GM18520 (cell line): ENCODE data around the gene C5.

Experiments
- ATAC-seq: cut with Tn5 transposase; IDR thresholded peaks from one replicate; pipeline ENCODE4 v1.9.1; 2021; ENCODE audit not compliant: unreplicated experiment

The C5 gene

DNA sequence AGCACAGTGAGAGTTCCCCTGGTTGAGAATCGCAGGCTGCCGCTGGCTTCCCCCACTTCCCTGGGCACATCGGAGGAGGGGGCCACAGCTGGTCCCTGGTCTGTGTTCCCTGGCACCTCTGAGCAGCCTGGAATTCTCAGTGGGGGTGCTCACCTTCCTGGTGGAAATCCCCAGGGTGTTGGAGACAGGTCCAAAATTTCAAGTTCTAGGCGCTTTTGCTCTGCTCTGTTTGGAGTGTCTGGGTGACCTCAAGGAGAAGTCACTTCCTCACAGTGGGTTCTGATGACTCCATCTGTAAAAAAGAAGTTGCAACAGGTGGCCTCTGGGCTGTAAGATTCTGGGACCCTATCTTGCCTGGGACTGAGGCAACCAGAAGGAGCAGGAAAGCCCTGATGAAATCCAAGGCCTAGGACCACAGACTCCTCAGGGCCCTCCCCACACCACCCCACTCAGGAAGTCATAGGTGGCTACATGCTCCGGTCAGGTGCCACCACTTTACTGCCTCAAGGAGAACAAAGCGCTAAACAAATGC, 123.6 kb downstream of the C5 start, which contains the start of gene TRAF1:
TRAF1 (minus strand) TSS at position 400 of the 532 bp plus-strand sequence. CDS start 721 bp downstream, outside the sequence.
- peak; percentile 4 for ATAC-seq

DNA sequence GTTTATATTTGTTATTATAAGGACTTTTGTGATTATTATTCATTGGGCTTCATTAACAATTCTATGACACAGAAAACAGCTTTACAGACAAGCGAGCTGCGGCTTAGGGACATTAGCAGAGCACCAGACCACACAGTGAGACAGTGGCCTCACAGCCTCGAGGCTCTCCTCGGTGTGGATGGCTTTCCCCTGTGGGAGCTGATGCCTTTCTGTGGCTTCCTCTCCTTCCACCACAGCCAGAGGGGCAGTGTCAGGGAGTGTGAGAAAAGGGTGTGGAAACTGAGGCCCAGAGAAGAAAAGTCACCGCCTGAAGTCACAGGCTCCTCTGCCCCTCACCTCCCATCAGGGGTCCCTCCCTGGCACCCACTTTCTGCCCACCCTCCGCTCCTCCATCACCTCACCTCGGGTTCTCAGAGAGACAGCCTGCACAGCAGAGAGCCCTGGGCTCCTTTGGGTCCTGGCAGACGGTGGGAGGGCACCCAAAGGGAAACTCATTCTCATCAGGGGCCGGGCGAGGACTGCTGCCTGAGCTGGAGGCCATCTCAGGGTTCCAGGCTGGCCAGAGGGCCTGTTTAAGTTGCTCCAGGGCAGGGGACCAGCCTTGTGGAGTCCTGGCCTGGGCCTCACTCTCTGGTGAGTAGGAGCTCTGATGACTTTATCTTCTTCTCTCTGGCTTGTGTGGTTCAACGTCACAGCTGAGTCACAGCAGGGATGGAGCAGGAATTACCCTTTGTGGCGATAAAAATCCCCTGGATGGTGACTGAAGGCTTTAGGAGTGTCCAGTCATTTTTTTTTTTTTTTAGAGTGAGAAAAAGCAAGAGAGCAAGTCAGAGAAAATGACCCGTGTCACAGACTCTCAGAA, 124.3 kb downstream of the C5 start:
- ATAC-seq = peak; percentile 34

- peak; percentile 15 for ATAC-seq
Observed at GRCh38 chr9:120924698-120925534, 125.2 kb downstream of the C5 start.

GRCh38 chr9:120923620-120924328, 126.3 kb downstream of the C5 start:
- no peak for ATAC-seq

DNA sequence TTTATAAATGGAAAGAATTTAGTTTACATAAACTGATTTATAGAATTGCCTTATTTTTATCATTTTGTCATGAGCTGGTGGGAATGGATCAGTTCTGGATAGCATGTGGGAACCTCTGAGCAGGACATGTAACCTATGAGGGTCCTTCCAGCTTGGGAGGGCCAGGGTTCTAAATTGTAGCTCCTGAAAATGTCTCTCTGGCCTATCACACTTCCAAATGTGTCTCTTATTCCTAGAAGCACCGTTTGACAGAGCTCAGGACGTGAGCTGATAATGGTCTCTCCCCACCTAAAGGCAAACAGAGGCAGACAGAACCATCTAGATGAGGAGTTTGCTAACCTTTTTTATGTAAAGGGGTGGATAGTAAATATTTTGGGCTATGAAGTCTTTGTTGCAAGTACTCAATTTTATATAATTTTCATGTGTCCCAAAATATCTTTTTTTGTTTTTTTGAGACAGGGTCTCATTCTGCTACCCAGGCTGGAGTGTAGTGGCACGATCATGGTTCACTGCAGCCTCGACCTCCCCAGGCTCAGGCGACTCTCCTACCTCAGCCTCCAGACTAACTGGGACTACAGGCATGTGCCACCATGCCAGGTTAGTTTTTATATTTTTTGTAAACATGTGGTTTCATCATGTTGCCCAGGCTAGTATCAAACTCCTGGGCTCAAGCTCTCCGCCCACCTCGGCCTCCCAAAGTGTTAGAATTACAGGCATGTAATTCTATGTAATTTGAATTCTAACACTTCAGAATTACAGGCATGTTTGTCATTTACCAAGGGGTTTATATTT, 127.5 kb downstream of the C5 start:
- no peak for ATAC-seq

DNA sequence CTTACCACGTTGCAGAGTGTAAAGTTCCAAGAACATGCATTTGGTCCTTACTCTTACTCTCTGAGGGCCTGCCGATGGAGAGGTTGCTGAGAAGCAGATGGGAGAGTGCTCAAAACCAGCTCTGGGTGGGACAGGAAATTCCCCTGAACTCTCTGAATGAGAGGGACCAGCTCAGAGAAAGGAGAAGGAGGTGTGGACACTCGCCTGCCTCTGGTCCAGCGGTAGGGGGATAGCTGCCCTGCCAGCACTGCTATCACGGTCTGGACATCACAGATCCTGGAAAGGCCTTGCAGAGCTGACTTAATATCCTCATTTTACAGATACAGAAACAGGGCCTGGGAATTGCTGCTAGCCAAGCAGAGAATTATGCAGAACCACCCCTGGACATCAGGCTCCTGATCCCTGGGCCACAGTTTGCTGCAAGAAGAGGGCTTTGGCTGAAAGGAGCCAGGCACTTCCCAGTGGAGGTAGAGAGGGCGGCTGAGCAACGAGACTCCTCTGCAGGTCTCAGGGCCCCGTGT, 128.4 kb downstream of the C5 start:
- no peak for ATAC-seq

GRCh38 chr9:120920806-120921178, 129.3 kb downstream of the C5 start:
- ATAC-seq = peak; percentile 25

DNA sequence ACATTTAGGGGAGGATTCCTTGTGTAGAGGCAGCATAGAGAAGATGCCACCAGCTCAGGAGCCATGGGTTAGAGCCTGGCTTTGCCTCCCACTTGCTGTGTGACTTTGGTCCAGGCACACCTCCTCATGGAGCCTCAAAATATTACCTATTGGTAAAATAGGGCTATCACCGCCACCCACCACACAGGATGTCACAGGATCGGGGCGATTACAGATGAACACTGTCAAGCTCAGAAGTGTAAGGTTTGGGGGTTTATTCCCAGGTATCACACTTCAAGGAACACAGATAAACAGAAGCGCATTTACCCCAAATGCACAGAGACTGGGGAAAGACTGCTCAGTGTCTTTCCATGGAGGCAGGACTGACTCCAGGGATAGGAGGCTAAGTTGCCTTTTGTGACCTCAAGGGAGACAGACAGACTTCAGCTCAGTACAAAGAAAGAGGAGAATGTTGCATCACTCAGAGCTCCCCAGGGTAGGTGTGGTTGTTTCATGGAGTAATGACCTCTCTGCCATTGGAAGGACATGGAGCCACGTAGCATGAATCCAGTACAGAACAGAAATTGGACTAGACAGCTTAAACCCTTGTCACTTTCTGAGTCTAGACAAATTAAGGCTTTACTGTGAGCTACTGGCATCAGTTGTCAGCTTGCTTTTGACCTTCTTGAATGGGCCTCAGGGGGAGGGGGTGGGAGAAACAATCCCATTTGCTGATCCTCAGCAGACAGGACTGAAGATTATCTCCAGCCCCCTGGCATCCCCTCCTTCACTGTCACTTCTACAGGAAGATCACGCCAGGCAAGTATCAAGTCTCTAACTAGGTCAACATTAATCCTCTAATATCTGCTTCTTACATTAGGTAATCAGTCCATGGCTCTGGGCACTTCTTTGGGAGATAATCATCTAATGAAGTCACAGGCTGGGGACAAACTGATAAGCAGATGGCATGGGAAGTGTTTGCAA, 130.0 kb downstream of the C5 start:
- no peak for ATAC-seq

GRCh38 chr9:120918931-120919842, 130.9 kb downstream of the C5 start:
- no peak for ATAC-seq

DNA sequence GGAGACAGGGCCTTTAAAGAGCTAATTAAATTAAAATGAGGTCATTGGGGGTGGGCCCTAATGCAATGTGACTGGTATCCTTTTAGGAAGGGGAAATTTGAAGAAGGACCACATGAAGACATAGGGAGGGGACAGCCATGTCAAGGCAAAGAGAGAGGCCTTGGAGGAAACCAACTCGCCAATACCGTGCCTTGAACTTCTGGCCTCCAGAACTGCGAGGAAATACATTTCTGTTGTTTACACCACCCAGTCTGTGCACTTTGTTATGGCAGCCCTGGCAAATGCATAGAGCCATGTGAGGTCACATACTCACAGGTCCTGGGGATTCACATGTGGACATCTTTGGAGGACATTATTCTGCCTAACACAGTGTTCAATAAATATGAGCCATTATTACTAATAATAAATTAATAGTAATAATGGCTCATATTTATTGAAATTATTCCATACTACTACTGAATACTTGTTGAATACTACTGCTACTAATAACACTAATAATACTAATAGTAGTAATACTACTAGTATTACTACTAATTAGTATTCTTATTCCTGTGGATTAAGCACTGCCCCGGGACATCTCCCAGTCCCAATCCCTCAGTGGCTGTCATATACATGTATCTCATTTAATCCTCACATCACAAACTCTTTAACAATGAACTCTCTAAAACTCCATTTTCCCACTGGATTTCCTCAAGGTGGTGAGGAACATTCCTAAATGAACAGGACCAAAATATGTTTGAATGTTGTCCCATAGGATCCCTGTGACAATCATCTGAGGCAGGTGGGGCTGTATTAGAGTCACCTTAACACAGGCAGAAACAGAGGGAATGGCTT, 131.9 kb downstream of the C5 start:
- no peak for ATAC-seq

DNA sequence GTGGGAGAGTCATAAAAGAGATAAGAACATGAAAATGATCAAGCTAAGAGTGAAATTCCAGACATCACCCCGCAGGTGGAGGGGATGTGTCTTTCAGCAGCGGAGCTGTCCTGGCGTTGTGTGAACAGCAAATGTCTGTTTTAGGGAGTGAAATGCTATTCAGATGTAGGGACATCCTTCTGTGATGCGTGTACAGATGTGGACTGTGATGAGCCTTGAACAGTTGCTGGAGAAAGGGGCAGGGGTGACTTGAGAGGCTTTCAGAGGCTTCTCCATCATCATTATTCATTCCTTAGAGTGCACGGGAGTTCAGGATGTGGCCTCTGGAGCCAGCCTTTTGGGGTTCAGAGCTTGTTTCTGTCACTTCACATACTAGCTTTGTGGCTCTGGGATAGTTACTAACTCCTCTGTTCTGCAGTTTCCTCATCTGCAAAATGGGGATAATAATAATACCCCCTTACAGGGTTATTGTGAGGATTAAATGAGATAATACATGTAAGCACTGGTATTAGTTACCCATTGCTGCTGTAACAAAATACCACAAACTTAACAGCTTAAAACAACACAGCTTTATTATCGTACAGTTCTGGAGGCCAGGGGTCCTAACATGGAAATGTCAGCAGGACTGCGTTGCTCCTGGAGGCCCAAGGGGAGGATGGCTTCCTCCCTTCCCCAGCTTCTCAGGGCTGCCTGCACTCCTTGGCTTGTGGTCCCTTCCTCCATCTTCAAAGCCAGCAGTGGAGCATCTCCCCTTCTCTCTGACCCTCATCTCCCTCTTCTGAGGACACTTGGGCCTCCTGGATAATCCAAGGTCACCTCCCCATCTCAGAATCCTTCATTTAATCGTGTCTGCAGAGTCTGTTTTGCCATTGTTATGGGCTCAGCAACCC, 132.8 kb downstream of the C5 start:
- ATAC-seq = no peak

GRCh38 chr9:120916588-120916987, 133.5 kb downstream of the C5 start:
- ATAC-seq = no peak

DNA sequence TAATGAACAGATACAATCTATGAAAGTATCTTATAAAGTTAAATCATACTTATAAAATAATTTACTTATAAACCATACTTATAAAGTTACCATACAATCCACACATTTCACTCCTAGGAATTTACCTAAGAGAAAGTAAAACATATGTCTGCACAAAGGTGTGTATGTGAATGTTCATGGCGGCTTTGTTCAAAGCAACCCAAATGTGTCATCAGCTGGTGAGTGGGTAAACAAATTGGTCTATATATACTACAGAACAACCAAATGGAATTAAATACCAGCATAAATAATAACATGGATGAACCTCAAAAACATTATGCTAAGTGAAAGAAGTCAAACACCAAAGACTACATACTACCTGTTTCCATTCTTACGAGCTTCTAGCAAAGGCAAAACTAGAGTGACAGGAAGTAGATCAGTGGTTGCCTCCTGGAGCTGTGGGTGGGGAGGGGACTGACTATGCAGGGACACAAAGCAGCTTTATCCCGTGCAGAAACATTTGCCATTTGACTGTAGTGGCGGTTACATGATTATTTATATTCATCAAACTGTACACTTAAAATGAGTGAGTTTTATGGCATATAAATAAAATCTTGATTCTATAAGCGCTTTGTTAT, 134.1 kb downstream of the C5 start:
- ATAC-seq = no peak

- no peak for ATAC-seq
Observed at GRCh38 chr9:120914953-120915352, 135.1 kb downstream of the C5 start.

GRCh38 chr9:120914396-120914795, 135.7 kb downstream of the C5 start:
- ATAC-seq = no peak
